GM12865 (cell line): ENCODE data around the gene DCAF6.
"Not testable (repeated sequence)": the region's sequence is repeated elsewhere in the genome, so short reads cannot be mapped to it uniquely, and the experiment has no call there.

ENCODE experiments used
- DNase-seq: peaks from one replicate; pipeline ENCODE4 v3.0.0; 2010; ENCODE audit warnings: low read depth
- H3K4me3 ChIP-seq: 2 replicates; pipeline ENCODE4 v1.5.1; 2011; ENCODE audit warnings: mild to moderate bottlenecking, low read depth, low read length, control low read depth
- TF ChIP-seq, protein P1 (sequence below): IDR thresholded peaks from 2 replicates; pipeline ENCODE4 v1.5.1; 2011; ENCODE audit warnings: low read length, control low read depth, low read depth, inconsistent platforms; ENCODE audit not compliant: insufficient read depth; ENCODE audit errors: missing control alignments

DCAF6 gene

DNA sequence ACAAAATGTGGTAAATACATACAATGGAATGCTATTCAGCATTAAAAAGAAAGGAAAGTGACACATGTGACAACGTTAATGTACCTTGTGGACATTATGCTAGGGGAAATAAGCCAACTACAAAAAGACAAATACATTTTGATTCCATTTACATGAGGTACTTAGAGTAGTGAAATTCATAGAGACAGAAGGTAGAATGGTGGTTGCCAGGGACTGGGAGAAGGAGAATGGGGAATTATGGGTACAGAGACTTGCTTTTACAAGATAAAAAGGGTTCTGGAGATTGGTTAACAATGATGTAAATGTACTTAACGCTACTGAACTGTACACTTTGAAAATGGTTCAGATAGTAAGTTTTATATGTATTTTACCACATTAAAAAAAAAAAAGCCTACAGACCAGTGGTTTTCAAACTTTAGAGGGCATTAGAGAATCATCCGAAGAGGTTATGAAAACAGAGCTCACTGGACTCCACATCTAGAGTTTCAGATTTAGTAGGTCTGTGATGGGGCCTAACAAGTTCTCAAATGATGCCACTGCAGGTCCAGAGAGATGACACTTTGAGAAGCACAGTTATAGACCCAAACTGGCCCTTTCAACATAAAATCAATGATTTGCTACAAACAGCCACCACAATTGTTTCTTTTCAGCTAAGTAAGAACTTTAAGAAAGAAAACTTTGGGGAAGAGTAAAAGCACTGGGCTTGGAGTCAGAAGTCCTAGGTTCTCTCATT, 13.0 kb upstream of the DCAF6 start:
- no peak for DNase-seq
- H3K4me3 ChIP-seq, result no peak overlapping the region
- TF ChIP-seq, protein P1, sequence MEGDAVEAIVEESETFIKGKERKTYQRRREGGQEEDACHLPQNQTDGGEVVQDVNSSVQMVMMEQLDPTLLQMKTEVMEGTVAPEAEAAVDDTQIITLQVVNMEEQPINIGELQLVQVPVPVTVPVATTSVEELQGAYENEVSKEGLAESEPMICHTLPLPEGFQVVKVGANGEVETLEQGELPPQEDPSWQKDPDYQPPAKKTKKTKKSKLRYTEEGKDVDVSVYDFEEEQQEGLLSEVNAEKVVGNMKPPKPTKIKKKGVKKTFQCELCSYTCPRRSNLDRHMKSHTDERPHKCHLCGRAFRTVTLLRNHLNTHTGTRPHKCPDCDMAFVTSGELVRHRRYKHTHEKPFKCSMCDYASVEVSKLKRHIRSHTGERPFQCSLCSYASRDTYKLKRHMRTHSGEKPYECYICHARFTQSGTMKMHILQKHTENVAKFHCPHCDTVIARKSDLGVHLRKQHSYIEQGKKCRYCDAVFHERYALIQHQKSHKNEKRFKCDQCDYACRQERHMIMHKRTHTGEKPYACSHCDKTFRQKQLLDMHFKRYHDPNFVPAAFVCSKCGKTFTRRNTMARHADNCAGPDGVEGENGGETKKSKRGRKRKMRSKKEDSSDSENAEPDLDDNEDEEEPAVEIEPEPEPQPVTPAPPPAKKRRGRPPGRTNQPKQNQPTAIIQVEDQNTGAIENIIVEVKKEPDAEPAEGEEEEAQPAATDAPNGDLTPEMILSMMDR, result no peak

DNA sequence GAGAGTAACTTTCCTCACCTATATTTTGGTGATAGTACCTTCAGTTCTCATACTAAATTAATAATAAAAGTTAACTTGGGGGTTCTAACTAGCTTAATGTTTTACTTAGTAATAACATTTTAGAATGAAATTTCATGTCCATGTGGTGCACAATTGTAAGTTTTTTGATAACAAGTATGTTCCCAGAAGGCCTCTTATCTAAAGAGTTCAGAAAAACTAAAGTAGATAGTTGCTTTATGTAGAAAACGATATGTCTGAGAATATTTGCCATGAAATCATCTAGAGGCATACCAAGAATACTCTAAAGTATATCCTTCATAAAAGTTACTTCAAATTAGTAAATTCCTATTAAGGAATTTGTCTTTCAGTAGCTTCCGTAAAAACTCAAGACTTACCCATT, 12.4 kb upstream of the DCAF6 start:
- no peak for DNase-seq
- TF ChIP-seq, protein P1, result no peak
- H3K4me3 ChIP-seq, result no peak overlapping the region

DNA sequence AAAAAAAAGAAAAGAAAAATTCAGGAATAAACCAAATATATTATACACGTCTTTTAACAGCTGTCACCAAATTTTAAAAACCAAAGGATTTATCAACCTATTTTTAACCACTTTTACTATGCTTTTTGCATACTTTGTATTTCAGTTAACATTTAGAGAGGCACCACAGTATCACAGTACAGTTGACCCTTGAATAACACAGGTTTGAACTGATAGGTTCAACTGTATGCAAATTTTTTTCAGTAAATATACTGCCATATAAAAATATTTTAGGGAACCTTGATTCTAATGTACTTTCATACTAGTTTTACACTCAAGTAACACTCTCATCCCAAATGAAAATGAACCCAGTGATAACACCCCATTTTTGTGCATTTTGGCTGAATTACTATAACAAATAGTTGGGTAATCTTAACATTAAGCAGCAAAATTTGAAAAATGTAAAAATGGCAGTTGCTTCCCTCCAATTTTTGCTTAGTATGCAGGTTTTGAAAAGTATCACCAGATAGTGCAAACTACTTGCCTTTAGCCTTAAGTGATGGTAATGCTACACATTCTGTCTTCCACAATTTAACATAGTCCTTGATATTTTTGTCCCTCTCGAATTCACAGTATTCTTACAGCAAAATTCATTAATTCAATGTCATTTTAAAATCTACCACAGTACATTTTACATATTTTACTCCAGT, 11.8 kb upstream of the DCAF6 start:
- H3K4me3 ChIP-seq, result no peak overlapping the region
- DNase-seq, result no peak
- TF ChIP-seq, protein P1, result no peak

DNA sequence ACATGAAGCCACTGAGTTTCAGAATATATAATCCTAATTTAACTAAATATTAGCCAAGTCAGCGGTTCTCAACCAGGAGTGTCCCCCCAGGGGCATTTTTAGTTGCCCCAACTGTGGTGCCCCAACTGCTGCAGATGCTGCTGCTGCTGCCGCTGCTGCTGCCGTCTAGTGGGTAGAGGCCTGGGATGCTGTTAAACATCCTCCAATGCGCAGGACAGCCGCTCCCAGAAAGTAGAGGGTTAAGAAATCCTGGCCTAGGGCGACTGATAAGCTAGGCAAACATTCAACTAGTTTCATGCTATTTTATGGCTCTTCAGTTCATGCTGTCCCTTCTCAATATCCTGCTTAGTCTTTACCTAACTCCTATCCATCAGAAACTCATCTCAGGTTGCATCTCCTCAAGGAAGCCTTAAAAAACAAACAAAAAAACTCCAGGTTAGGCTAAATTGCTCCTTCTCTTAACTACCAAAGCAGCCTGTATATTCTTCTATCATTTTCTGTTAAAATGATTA, 9.9 kb upstream of the DCAF6 start:
- H3K4me3 ChIP-seq, result no peak overlapping the region
- no peak for DNase-seq

DNA sequence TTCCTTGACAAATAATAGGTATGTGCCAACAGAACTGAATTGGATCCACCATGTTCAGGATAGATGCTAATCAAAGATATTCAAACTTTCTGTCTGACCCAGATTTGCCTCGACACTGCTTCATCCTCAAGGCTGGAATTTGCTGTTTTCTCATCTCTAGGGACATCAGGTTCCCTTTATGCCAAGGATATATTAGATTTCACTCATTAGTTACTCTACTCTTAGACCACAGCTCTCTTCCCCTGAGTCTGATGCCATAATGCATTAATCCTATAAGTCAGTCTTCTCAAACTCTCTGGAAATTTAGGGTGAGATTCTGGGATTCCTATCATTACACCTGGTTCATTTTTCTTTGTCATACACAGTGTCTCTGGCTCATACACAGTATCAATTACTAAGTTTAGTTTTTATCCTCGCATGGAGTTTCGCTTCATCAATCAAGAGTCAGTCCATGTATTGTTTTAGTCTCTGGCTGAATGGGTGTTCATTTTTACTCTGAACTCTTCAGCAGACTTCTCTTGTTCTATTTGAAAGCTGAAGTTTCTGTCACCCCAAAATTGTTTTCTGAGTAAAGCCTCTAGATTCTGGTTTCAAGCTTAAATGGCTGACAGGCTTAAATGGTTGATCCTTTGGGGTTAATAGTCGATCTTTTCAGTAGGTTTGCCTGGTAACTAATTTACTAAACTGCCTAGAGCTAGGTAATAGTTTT, 9.3 kb upstream of the DCAF6 start:
- H3K4me3 ChIP-seq, result no peak overlapping the region
- TF ChIP-seq, protein P1, result no peak
- peak; percentile 11 for DNase-seq

More for the DNA sequence above, 9.9 kb upstream of the DCAF6 start:
- TF ChIP-seq, protein P1, result no peak

DNA sequence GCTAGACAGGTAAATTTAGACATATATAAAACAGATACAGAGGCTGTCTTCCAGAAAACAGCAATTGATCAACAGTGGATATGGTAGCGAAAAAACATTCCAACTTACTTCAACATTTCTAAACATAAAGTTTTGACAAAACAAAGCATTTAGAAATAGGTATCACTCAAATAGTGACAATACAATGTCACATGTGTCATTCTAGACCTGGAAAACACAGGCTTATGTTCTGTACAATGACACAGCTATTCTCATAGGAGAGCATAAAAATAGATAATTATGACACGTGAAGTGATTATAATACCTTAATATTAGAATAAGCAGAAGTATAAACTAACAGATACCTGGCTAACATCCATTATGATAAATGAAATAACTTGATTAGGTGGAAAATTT, 8.0 kb upstream of the DCAF6 start:
- TF ChIP-seq, protein P1, result no peak
- no peak for DNase-seq
- H3K4me3 ChIP-seq, result no peak overlapping the region

DNA sequence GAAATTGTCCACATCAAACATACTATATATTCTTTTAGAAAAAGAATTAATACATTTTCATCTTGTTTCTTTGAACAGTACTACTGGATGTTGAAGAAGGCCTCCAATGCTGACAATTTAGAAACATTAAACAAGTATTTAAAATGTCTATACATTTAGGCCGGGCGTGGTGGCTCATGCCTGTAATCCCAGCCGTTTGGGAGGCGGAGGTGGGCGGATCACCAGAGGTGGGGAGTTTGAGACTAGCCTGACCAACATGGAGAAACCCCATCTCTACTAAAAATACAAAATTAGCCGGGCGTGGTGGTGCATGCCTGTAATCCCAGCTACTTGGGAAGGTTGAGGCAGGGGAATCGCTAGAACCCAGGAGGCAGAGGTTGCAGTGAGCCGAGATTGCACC, 7.6 kb upstream of the DCAF6 start:
- DNase-seq, H3K4me3 ChIP-seq: not testable (repeated sequence)
